Caco-2 (cell line): ENCODE data around the gene SLC39A5. TPM values are rescaled to one million over a fixed set of nuclear protein-coding genes. Genes with fewer than 3 reads are reported as not detected.

Experiments used
- BruUV-seq: library from RNA; stranded (reverse); fragments of 400-500 nt; replicated peaks from 2 replicates; lab custom pipeline; 2021; lab: Mats Ljungman, UMichigan
- CTCF ChIA-PET: fragments of 300-600 bp; sonication (Branson Sonifier 250); formaldehyde crosslinking; loops from one replicate; lab custom pipeline; 2022; ENCODE audit warnings: antibody characterized with exemption; lab: Charles Lee
- POLR2A ChIA-PET: fragments of 300-600 bp; sonication (Branson Sonifier 250); formaldehyde crosslinking; loops from one replicate; lab custom pipeline; 2022; ENCODE audit warnings: antibody characterized with exemption; lab: Charles Lee
- DNase-seq, 2 experiments: peaks; one replicate each; pipeline versions ENCODE4 v3.0.0 to v3.0.0-alpha.2; 2020 to 2022
- H3K27me3 ChIP-seq: replicated peaks from 2 replicates; pipeline ENCODE4 v1.6.0; 2011; ENCODE audit warnings: low read length; ENCODE audit not compliant: control insufficient read depth, insufficient read depth
- H3K36me3 ChIP-seq: 2 replicates; pipeline ENCODE4 v1.5.1; 2011; ENCODE audit warnings: low read length; ENCODE audit not compliant: control insufficient read depth, insufficient read depth
- H3K4me1 ChIP-seq: fragments of 250-450 bp; sonication (Bioruptor Pico); 2 replicates; pipeline ENCODE4 v1.5.1; 2020; ENCODE audit warnings: mild to moderate bottlenecking
- H3K4me3 ChIP-seq: 2 replicates; pipeline ENCODE4 v1.5.1; 2011; ENCODE audit warnings: low read depth, mild to moderate bottlenecking, control low read depth, low read length
- H3K9me3 ChIP-seq: fragments of 250-450 bp; sonication (Bioruptor Pico); 2 replicates; pipeline ENCODE4 v1.5.1; 2020; ENCODE audit warnings: mild to moderate bottlenecking, moderate library complexity
- H3K27ac Mint-ChIP-seq: one replicate; pipeline ENCODE4 v1.8.0; 2022; ENCODE audit warnings: mixed read lengths; ENCODE audit not compliant: unreplicated experiment
- H3K27me3 Mint-ChIP-seq: one replicate; pipeline ENCODE4 v1.8.0; 2022; ENCODE audit warnings: mixed read lengths; ENCODE audit not compliant: insufficient read depth, unreplicated experiment
- H3K36me3 Mint-ChIP-seq: one replicate; pipeline ENCODE4 v1.8.0; 2022; ENCODE audit warnings: mild to moderate bottlenecking, mixed read lengths; ENCODE audit not compliant: insufficient read depth, unreplicated experiment
- H3K4me1 Mint-ChIP-seq: one replicate; pipeline ENCODE4 v1.8.0; 2022; ENCODE audit warnings: low read depth, mixed read lengths; ENCODE audit not compliant: unreplicated experiment
- H3K4me3 Mint-ChIP-seq: one replicate; pipeline ENCODE4 v1.8.0; 2022; ENCODE audit warnings: mild to moderate bottlenecking, moderate library complexity, mixed read lengths; ENCODE audit not compliant: unreplicated experiment
- H3K9me3 Mint-ChIP-seq: one replicate; pipeline ENCODE4 v1.8.0; 2022; ENCODE audit warnings: mixed read lengths; ENCODE audit not compliant: unreplicated experiment
- CTCF ChIP-seq, 2 experiments: fragments of 200-600 bp in 1 of 2; IDR thresholded peaks; 1 replicate in 1 of 2; 2 replicates in 1 of 2; pipeline versions ENCODE4 v1.5.1 to v1.8.0; 2011 to 2022; ENCODE audit warnings: antibody characterized with exemption in 1 of 2, control low read depth in 1 of 2, inconsistent platforms in 1 of 2, low read depth in 1 of 2, low read length in 1 of 2, mild to moderate bottlenecking in 1 of 2, moderate library complexity in 1 of 2; ENCODE audit not compliant: insufficient read depth in 1 of 2, severe bottlenecking in 1 of 2, unreplicated experiment in 1 of 2
- intact Hi-C: fragments of 100-400 bp; cut with micrococcal nuclease; formaldehyde crosslinking; loops from one replicate; pipeline ENCODE4 v1.10.0; 2022; ENCODE audit not compliant: unreplicated experiment
- total RNA-seq: library from RNA; stranded (reverse); gene quantifications from 2 replicates; pipeline ENCODE4 v1.2.3, GENCODE V29; 2022

The SLC39A5 gene
- total RNA-seq, 1 experiment from 2014 or later, result 110 TPM

- intact Hi-C loops, result no loop called here
- no peaks in the 10 kb centered on the region for H3K27me3 Mint-ChIP-seq
- CTCF ChIA-PET, result no interaction called here
- H3K36me3 Mint-ChIP-seq, result peaks cover 49% of the 10 kb centered on the region
- no peak for DNase-seq
- H3K4me3 Mint-ChIP-seq, result no peak overlapping the region
- BruUV-seq, result no TSS peak
- Histone ChIP-seq H3K27me3 (no peaks in the 10 kb centered on the region), H3K36me3 (peaks cover 5% of the 10 kb centered on the region), H3K9me3 (no peaks in the 10 kb centered on the region), H3K4me1 (peaks cover 16% of the 10 kb centered on the region), H3K4me3 (no peak overlapping the region)
- no peak overlapping the region for H3K27ac Mint-ChIP-seq
- POLR2A ChIA-PET, result no interaction called here
- no peaks in the 10 kb centered on the region for H3K9me3 Mint-ChIP-seq
- H3K4me1 Mint-ChIP-seq, result peaks cover 7% of the 10 kb centered on the region
- TF ChIP-seq CTCF (IDR thresholded peaks at IDR 0.05; ENCODE audit: insufficient read depth in 1 of 2, low read depth in 1 of 2, low read length in 1 of 2, severe bottlenecking in 1 of 2, unreplicated experiment in 1 of 2), result no peak
These were observed 6.2 kb downstream of the SLC39A5 start for GRCh38 chr12:56236091-56236490.

GRCh38 chr12:56236985-56237384 is 7.1 kb downstream of the SLC39A5 start:
- Histone ChIP-seq H3K27me3 (no peaks in the 10 kb centered on the region), H3K9me3 (no peaks in the 10 kb centered on the region), H3K4me3 (no peak overlapping the region), H3K36me3 (peaks cover 5% of the 10 kb centered on the region), H3K4me1 (peaks cover 11% of the 10 kb centered on the region)
- peaks cover 16% of the 10 kb centered on the region for H3K4me1 Mint-ChIP-seq
- TF ChIP-seq CTCF (IDR thresholded peaks at IDR 0.05; ENCODE audit: insufficient read depth in 1 of 2, low read depth in 1 of 2, low read length in 1 of 2, severe bottlenecking in 1 of 2, unreplicated experiment in 1 of 2), result no peak
- H3K27ac Mint-ChIP-seq, result no peak overlapping the region
- CTCF ChIA-PET, result no interaction called here
- intact Hi-C loops, result no loop called here
- H3K9me3 Mint-ChIP-seq, result no peaks in the 10 kb centered on the region
- no TSS peak for BruUV-seq
- no peak for DNase-seq
- no peaks in the 10 kb centered on the region for H3K27me3 Mint-ChIP-seq
- H3K36me3 Mint-ChIP-seq, result peaks cover 53% of the 10 kb centered on the region
- H3K4me3 Mint-ChIP-seq, result no peak overlapping the region
- POLR2A ChIA-PET, result no interaction called here

GRCh38 chr12:56237552-56237951 is 7.7 kb downstream of the SLC39A5 start:
- POLR2A ChIA-PET, result no interaction called here
- Mint-ChIP-seq H3K4me1 (peaks cover 21% of the 10 kb centered on the region), H3K36me3 (peaks cover 59% of the 10 kb centered on the region), H3K27ac (no peak overlapping the region), H3K4me3 (no peak overlapping the region), H3K27me3 (no peaks in the 10 kb centered on the region), H3K9me3 (no peaks in the 10 kb centered on the region)
- peaks cover 5% of the 10 kb centered on the region for H3K36me3 ChIP-seq
- no TSS peak for BruUV-seq
- no peak for TF ChIP-seq CTCF (IDR thresholded peaks at IDR 0.05; ENCODE audit: insufficient read depth in 1 of 2, low read depth in 1 of 2, low read length in 1 of 2, severe bottlenecking in 1 of 2, unreplicated experiment in 1 of 2)
- no peak for DNase-seq
- H3K9me3 ChIP-seq, result no peaks in the 10 kb centered on the region
- peaks cover 13% of the 10 kb centered on the region for H3K4me1 ChIP-seq
- CTCF ChIA-PET, result no interaction called here
- H3K27me3 ChIP-seq, result no peaks in the 10 kb centered on the region
- H3K4me3 ChIP-seq, result no peak overlapping the region
- intact Hi-C loops, result no loop called here
